GM21723 (cell line): ENCODE results near the gene TXNDC12.
"Not testable (repeated sequence)": the region's sequence is repeated elsewhere in the genome, so short reads cannot be mapped to it uniquely, and the experiment has no call there.

Experiments
- ATAC-seq: cut with Tn5 transposase; IDR thresholded peaks from one replicate; pipeline ENCODE4 v1.9.1; 2021; ENCODE audit warnings: mild to moderate bottlenecking, moderate library complexity; ENCODE audit not compliant: unreplicated experiment

Gene TXNDC12

GRCh38 chr1:52049337-52049736 lies 5.7 kb downstream of the TXNDC12 start:
- ATAC-seq = not testable (repeated sequence)

GRCh38 chr1:52045666-52046195 lies 9.3 kb downstream of the TXNDC12 start:
- not testable (repeated sequence) for ATAC-seq

GRCh38 chr1:52045236-52045635 lies 9.8 kb downstream of the TXNDC12 start:
- no peak for ATAC-seq

- no peak for ATAC-seq
Observed at GRCh38 chr1:52041551-52042185, 13.3 kb downstream of the TXNDC12 start.

GRCh38 chr1:52037909-52038308 lies 17.1 kb downstream of the TXNDC12 start:
- no peak for ATAC-seq

GRCh38 chr1:52037402-52037814 lies 17.6 kb downstream of the TXNDC12 start:
- ATAC-seq = no peak

GRCh38 chr1:52034050-52034384 lies 21.0 kb downstream of the TXNDC12 start:
- ATAC-seq = no peak

- peak; percentile 88 for ATAC-seq
Observed at GRCh38 chr1:52033190-52034049, 21.6 kb downstream of the TXNDC12 start, which contains the start of gene KTI12. KTI12 (minus strand) TSS chr1:52033810; CDS start chr1:52033761, 49 bp downstream.

- ATAC-seq = peak; percentile 43
Observed at GRCh38 chr1:52032785-52033131, 22.2 kb downstream of the TXNDC12 start.

GRCh38 chr1:52032124-52032784 lies 22.7 kb downstream of the TXNDC12 start:
- peak; percentile 36 for ATAC-seq

GRCh38 chr1:52028839-52029238 lies 26.2 kb downstream of the TXNDC12 start:
- not testable (repeated sequence) for ATAC-seq

GRCh38 chr1:52028328-52028727 lies 26.7 kb downstream of the TXNDC12 start:
- no peak for ATAC-seq

GRCh38 chr1:52026278-52026677 lies 28.7 kb downstream of the TXNDC12 start:
- no peak for ATAC-seq

GRCh38 chr1:52022133-52022532 lies 32.9 kb downstream of the TXNDC12 start:
- ATAC-seq = no peak

- no peak for ATAC-seq
Observed at GRCh38 chr1:52008071-52008809, 46.8 kb downstream of the TXNDC12 start.

- ATAC-seq = no peak
Observed at GRCh38 chr1:52007215-52008002, 47.6 kb downstream of the TXNDC12 start.

GRCh38 chr1:52006081-52006553 lies 48.9 kb downstream of the TXNDC12 start:
- ATAC-seq = not testable (repeated sequence)

GRCh38 chr1:52005548-52005947 lies 49.4 kb downstream of the TXNDC12 start:
- ATAC-seq = not testable (repeated sequence)

GRCh38 chr1:52003877-52004276 lies 51.1 kb downstream of the TXNDC12 start:
- ATAC-seq = no peak
